Gastroesophageal sphincter (tissue), 4 donors: ENCODE data around the gene SPOCD1. TPM values are rescaled to one million over a fixed set of nuclear protein-coding genes. Genes with fewer than 3 reads are reported as not detected.

Experiments
- ATAC-seq: fragments of 150-250 bp; one replicate; pipeline ENCODE4 v1.9.1; 2016; ENCODE audit warnings: mild to moderate bottlenecking, moderate library complexity
- H3K27ac ChIP-seq, 4 donors: fragments of 200-600 bp; sonication (generic) in 3 of 4; 1 replicate in 3 of 4; 2 replicates in 1 of 4; pipeline ENCODE4 v1.5.1; 2016 to 2019
- H3K27me3 ChIP-seq: fragments of 200-600 bp; sonication (generic); one replicate; pipeline ENCODE4 v1.5.1; 2019
- H3K36me3 ChIP-seq, 2 donors: fragments of 200-600 bp; sonication (generic); one replicate each; pipeline ENCODE4 v1.5.1; 2019; ENCODE audit warnings: control low read depth in 1 of 2
- H3K4me1 ChIP-seq, 3 donors: fragments of 200-600 bp; sonication (generic); 1 replicate in 2 of 3; 2 replicates in 1 of 3; pipeline ENCODE4 v1.5.1; 2016 to 2019; ENCODE audit warnings: control low read depth in 2 of 3
- H3K4me3 ChIP-seq, 2 donors: fragments of 200-600 bp; sonication (generic); one replicate each; pipeline ENCODE4 v1.5.1; 2019; ENCODE audit warnings: mild to moderate bottlenecking in 1 of 2, moderate library complexity in 1 of 2
- H3K9me3 ChIP-seq, 3 donors: fragments of 200-600 bp; sonication (generic); one replicate each; pipeline ENCODE4 v1.5.1; 2017 to 2019; ENCODE audit warnings: control low read depth in 2 of 3
- EP300 ChIP-seq: sonication (generic); formaldehyde crosslinking; IDR thresholded peaks from one replicate; pipeline ENCODE4 v1.6.1; 2017; ENCODE audit warnings: antibody characterized with exemption, mild to moderate bottlenecking
- POLR2A ChIP-seq, 2 donors: fragments of 450-650 bp; IDR thresholded peaks; one replicate each; pipeline ENCODE4 v1.6.1; 2017; ENCODE audit warnings: antibody characterized with exemption in 2 of 2, mild to moderate bottlenecking in 2 of 2, moderate library complexity in 1 of 2
- POLR2AphosphoS5 ChIP-seq: sonication (generic); formaldehyde crosslinking; IDR thresholded peaks from one replicate; pipeline ENCODE4 v1.6.1; 2017; ENCODE audit warnings: antibody characterized with exemption
- WGBS, 2 donors: methylation state at CpG; one replicate each; pipeline ENCODE4 v1.1.5; 2018; ENCODE audit warnings: low coverage in 1 of 2; 5-methylcytosine and 5-hydroxymethylcytosine counted together
- total RNA-seq, 4 donors: library from RNA; depleted of rRNA; stranded (reverse); fragments of >200 nt; gene quantifications; one replicate each; pipeline ENCODE4 v1.1.0, GENCODE V29; 2016
- TF ChIP-seq, protein P1 (sequence below), 4 experiments: fragments of 200-600 bp in 2 of 4; fragments of 450-650 bp in 2 of 4; sonication (generic) in 1 of 4; IDR thresholded peaks; one replicate each; pipeline ENCODE4 v1.5.1; 2017 to 2019; ENCODE audit warnings: antibody characterized with exemption in 4 of 4, mild to moderate bottlenecking in 2 of 4, moderate library complexity in 2 of 4

Gene SPOCD1
- total RNA-seq, 4 donors from 2014 or later = 0.27 to 1.6 (median 1.3) TPM; not detected in 1

- H3K36me3 ChIP-seq = no peaks in the 10 kb centered on the region
- no peaks in the 10 kb centered on the region for H3K4me1 ChIP-seq
- H3K9me3 ChIP-seq = no peaks in the 10 kb centered on the region
- H3K4me3 ChIP-seq = no peak overlapping the region
- no peaks in the 10 kb centered on the region for H3K27me3 ChIP-seq
- no peak overlapping the region for H3K27ac ChIP-seq
- ATAC-seq = no peak
- WGBS, 2 donors = 82 to 93% methylated on average over 3 to 5 of the region's 5 CpGs
- no peak for TF ChIP-seq POLR2AphosphoS5
- no peak for TF ChIP-seq POLR2A (IDR thresholded peaks at IDR 0.05)
- TF ChIP-seq EP300 = no peak
- TF ChIP-seq, protein P1, sequence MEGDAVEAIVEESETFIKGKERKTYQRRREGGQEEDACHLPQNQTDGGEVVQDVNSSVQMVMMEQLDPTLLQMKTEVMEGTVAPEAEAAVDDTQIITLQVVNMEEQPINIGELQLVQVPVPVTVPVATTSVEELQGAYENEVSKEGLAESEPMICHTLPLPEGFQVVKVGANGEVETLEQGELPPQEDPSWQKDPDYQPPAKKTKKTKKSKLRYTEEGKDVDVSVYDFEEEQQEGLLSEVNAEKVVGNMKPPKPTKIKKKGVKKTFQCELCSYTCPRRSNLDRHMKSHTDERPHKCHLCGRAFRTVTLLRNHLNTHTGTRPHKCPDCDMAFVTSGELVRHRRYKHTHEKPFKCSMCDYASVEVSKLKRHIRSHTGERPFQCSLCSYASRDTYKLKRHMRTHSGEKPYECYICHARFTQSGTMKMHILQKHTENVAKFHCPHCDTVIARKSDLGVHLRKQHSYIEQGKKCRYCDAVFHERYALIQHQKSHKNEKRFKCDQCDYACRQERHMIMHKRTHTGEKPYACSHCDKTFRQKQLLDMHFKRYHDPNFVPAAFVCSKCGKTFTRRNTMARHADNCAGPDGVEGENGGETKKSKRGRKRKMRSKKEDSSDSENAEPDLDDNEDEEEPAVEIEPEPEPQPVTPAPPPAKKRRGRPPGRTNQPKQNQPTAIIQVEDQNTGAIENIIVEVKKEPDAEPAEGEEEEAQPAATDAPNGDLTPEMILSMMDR (IDR thresholded peaks at IDR 0.05) = no peak
These were observed 20.8 kb upstream of the SPOCD1 start for GRCh38 chr1:31836638-31837037.

GRCh38 chr1:31835415-31835814 is 19.6 kb upstream of the SPOCD1 start:
- Histone ChIP-seq H3K27ac (no peak overlapping the region), H3K4me3 (no peak overlapping the region), H3K27me3 (no peaks in the 10 kb centered on the region), H3K36me3 (no peaks in the 10 kb centered on the region), H3K9me3 (no peaks in the 10 kb centered on the region), H3K4me1 (no peaks in the 10 kb centered on the region)
- TF ChIP-seq POLR2AphosphoS5 = no peak
- no peak for TF ChIP-seq POLR2A (IDR thresholded peaks at IDR 0.05)
- no peak for TF ChIP-seq EP300
- TF ChIP-seq, protein P1 (IDR thresholded peaks at IDR 0.05) = no peak
- ATAC-seq = no peak
- WGBS, 2 donors = 83 to 100% methylated on average over 1 to 3 of the region's 3 CpGs

- no peak for ATAC-seq
- Histone ChIP-seq H3K9me3 (no peaks in the 10 kb centered on the region), H3K36me3 (no peaks in the 10 kb centered on the region), H3K4me3 (no peak overlapping the region), H3K27me3 (no peaks in the 10 kb centered on the region), H3K4me1 (no peaks in the 10 kb centered on the region), H3K27ac (no peak overlapping the region)
- 77 to 86% methylated on average over 4 to 5 of the region's 6 CpGs for WGBS, 2 donors
- TF ChIP-seq EP300 = no peak
These were observed 18.7 kb upstream of the SPOCD1 start for GRCh38 chr1:31834501-31834900.

- no peak overlapping the region for H3K27ac ChIP-seq
- 67 to 68% methylated on average over 1 to 9 of the region's 9 CpGs for WGBS, 2 donors
- no peak for ATAC-seq
- H3K4me1 ChIP-seq = no peaks in the 10 kb centered on the region
- no peaks in the 10 kb centered on the region for H3K9me3 ChIP-seq
- H3K27me3 ChIP-seq = no peaks in the 10 kb centered on the region
- TF ChIP-seq EP300 (no peak), POLR2A (IDR thresholded peaks at IDR 0.05) (no peak), POLR2AphosphoS5 (no peak)
- TF ChIP-seq, protein P1 (IDR thresholded peaks at IDR 0.05) = no peak
- H3K36me3 ChIP-seq = no peaks in the 10 kb centered on the region
- no peak overlapping the region for H3K4me3 ChIP-seq
These were observed 15.9 kb upstream of the SPOCD1 start for GRCh38 chr1:31831397-31832378.

- WGBS, 2 donors = no CpG with 5 or more reads among the region's 8 CpGs
These were observed 14.7 kb upstream of the SPOCD1 start for GRCh38 chr1:31830511-31830910.

More at GRCh38 chr1:31830511-31830910, 14.7 kb upstream of the SPOCD1 start:
- no peak for ATAC-seq
- TF ChIP-seq EP300 (no peak), POLR2A (IDR thresholded peaks at IDR 0.05) (no peak), POLR2AphosphoS5 (no peak)
- TF ChIP-seq, protein P1 (IDR thresholded peaks at IDR 0.05) = no peak
- no peak overlapping the region for H3K4me3 ChIP-seq
- no peaks in the 10 kb centered on the region for H3K27me3 ChIP-seq
- no peaks in the 10 kb centered on the region for H3K36me3 ChIP-seq
- no peaks in the 10 kb centered on the region for H3K4me1 ChIP-seq
- H3K9me3 ChIP-seq = no peaks in the 10 kb centered on the region
- no peak overlapping the region for H3K27ac ChIP-seq
